Measurements from ENCODE around the gene LIMK2.

Gene LIMK2

DNA sequence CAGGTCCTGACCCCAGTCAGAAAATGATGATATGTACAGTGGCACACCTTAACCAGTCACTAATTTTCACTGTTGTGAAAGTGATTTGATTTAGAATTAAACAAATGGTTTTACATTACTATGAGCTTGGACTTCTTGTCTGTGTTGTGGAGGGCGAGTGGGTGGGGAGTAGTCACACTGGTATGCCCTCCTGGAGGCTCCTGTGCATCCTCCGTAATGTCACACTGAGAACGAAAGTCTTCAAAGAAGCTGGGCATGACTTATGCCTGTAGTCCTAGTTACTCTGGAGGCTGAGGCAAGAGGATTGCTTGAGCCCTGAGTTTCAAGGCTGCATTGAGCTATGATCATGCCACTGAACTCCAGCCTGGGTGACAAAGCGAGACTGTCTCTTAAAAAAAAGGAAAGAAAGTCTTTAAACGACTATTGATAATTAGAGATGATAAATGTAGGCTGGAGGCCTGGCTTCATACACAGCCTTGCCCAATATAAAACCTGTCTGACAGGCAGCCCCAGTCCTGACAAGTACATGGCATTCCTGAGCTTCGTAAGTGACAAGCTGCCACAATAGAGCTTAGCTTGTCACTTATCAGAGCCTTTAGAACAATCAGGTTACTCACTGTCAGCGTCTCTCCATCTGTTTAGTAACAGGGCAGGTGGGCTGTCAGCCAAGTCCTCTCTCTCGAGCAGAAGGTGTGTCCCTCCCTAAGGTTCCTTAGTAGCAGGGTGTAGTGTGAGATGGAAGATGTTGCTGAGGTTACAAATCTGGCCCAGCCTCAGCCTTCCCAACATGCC, 5.0 kb upstream of the LIMK2 start:
- Histone ChIP-seq H3K9me2 (replicated peaks; ENCODE audit: insufficient read depth, low read length) (no peaks in the 10 kb centered on the region), H3K9me3 (replicated peaks; ENCODE audit: insufficient read depth, low read length) (no peaks in the 10 kb centered on the region), H3K27me3 (replicated peaks; ENCODE audit: insufficient read depth, low read length) (no peaks in the 10 kb centered on the region), H3K36me3 (replicated peaks; ENCODE audit: insufficient read depth, low read length) (no peaks in the 10 kb centered on the region), H2AFZ (ENCODE audit: low read length) (no peak overlapping the region), H3K79me2 (ENCODE audit: low read length) (peaks cover under 1% of the 10 kb centered on the region; the same call in 1 of the 2 replicates), H3K4me2 (ENCODE audit: low read depth, low read length) (no peak overlapping the region), H3K27ac (ENCODE audit: low read length) (no peak overlapping the region), H3K4me1 (ENCODE audit: low read length) (peaks cover 19% of the 10 kb centered on the region), H4K20me1 (ENCODE audit: insufficient read depth, low read length) (no peaks in the 10 kb centered on the region), H3F3A (ENCODE audit: insufficient read depth, low read length) (peaks cover 3% of the 10 kb centered on the region), H3K4me3 (ENCODE audit: low read length) (no peak overlapping the region), H3K9ac (ENCODE audit: low read length) (no peak overlapping the region)
- no peak for DNase-seq
- TF ChIP-seq EZH2 (optimal IDR thresholded peaks at IDR 0.05; ENCODE audit: low read depth, low read length) (no peak), EZH2phosphoT487 (IDR thresholded peaks at IDR 0.05; ENCODE audit: low read length) (no peak)
- TF ChIP-seq, protein P1, sequence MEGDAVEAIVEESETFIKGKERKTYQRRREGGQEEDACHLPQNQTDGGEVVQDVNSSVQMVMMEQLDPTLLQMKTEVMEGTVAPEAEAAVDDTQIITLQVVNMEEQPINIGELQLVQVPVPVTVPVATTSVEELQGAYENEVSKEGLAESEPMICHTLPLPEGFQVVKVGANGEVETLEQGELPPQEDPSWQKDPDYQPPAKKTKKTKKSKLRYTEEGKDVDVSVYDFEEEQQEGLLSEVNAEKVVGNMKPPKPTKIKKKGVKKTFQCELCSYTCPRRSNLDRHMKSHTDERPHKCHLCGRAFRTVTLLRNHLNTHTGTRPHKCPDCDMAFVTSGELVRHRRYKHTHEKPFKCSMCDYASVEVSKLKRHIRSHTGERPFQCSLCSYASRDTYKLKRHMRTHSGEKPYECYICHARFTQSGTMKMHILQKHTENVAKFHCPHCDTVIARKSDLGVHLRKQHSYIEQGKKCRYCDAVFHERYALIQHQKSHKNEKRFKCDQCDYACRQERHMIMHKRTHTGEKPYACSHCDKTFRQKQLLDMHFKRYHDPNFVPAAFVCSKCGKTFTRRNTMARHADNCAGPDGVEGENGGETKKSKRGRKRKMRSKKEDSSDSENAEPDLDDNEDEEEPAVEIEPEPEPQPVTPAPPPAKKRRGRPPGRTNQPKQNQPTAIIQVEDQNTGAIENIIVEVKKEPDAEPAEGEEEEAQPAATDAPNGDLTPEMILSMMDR (IDR thresholded peaks at IDR 0.05; ENCODE audit: low read length), result no peak

- peaks cover 23% of the 10 kb centered on the region for H3K4me1 ChIP-seq (ENCODE audit: low read length)
- TF ChIP-seq, protein P1 (IDR thresholded peaks at IDR 0.05; ENCODE audit: low read length), result no peak
- TF ChIP-seq EZH2phosphoT487 (IDR thresholded peaks at IDR 0.05; ENCODE audit: low read length), result no peak
- TF ChIP-seq EZH2 (optimal IDR thresholded peaks at IDR 0.05; ENCODE audit: low read depth, low read length), result no peak
- no peaks in the 10 kb centered on the region for H3K9me2 ChIP-seq (replicated peaks; ENCODE audit: insufficient read depth, low read length)
- H4K20me1 ChIP-seq (ENCODE audit: insufficient read depth, low read length), result no peaks in the 10 kb centered on the region
- peak overlapping the region; percentile 40; the same call in 1 of the 2 replicates for H3K27ac ChIP-seq (ENCODE audit: low read length)
- H2AFZ ChIP-seq (ENCODE audit: low read length), result peak overlapping the region; percentile 68
- no peak overlapping the region for H3K9ac ChIP-seq (ENCODE audit: low read length)
- H3K4me2 ChIP-seq (ENCODE audit: low read depth, low read length), result peak overlapping the region; percentile 67; the same call in 1 of the 2 replicates
- H3K9me3 ChIP-seq (replicated peaks; ENCODE audit: insufficient read depth, low read length), result no peaks in the 10 kb centered on the region
- no peaks in the 10 kb centered on the region for H3K27me3 ChIP-seq (replicated peaks; ENCODE audit: insufficient read depth, low read length)
- H3K4me3 ChIP-seq (ENCODE audit: low read length), result no peak overlapping the region
- H3F3A ChIP-seq (ENCODE audit: insufficient read depth, low read length), result peaks cover 3% of the 10 kb centered on the region
- peak; percentile 41 for DNase-seq
- H3K79me2 ChIP-seq (ENCODE audit: low read length), result peaks cover 37% of the 10 kb centered on the region
- H3K36me3 ChIP-seq (replicated peaks; ENCODE audit: insufficient read depth, low read length), result no peaks in the 10 kb centered on the region
Observed at GRCh38 chr22:31210556-31211421, 1.3 kb upstream of the LIMK2 start.

DNA sequence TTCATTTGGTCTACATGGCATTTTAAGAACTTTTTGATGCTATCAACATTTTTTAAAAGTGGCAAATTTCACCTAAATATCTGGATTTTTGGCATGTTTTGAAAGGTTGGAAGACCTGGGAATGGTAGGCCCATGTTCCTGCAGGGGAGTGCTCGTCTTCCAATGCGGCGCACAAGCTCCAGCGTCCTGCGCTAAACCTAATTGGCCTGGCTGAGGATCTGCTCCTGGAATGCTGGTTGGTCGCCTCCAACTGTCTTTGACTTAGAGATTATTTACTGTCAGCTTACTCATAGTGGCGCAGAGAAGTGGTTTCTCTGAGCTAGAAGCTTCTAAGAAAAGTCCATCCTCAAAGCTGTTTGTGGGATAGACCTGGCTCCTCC, 626 bp upstream of the LIMK2 start:
- no peak for DNase-seq
- Histone ChIP-seq H3K79me2 (ENCODE audit: low read length) (peaks cover 44% of the 10 kb centered on the region), H3K9ac (ENCODE audit: low read length) (peak overlapping the region; percentile 3; the same call in 1 of the 2 replicates), H3K9me2 (replicated peaks; ENCODE audit: insufficient read depth, low read length) (no peaks in the 10 kb centered on the region), H3K4me3 (ENCODE audit: low read length) (peak overlapping the region; percentile 98; the same call in 1 of the 2 replicates), H3K4me2 (ENCODE audit: low read depth, low read length) (peak overlapping the region; percentile 67), H3K36me3 (replicated peaks; ENCODE audit: insufficient read depth, low read length) (no peaks in the 10 kb centered on the region), H3K27ac (ENCODE audit: low read length) (peak overlapping the region; percentile 40; the same call in 1 of the 2 replicates), H3K9me3 (replicated peaks; ENCODE audit: insufficient read depth, low read length) (no peaks in the 10 kb centered on the region), H3K4me1 (ENCODE audit: low read length) (peaks cover 23% of the 10 kb centered on the region), H2AFZ (ENCODE audit: low read length) (peak overlapping the region; percentile 68), H4K20me1 (ENCODE audit: insufficient read depth, low read length) (no peaks in the 10 kb centered on the region), H3F3A (ENCODE audit: insufficient read depth, low read length) (peaks cover 3% of the 10 kb centered on the region), H3K27me3 (replicated peaks; ENCODE audit: insufficient read depth, low read length) (no peaks in the 10 kb centered on the region)
- TF ChIP-seq EZH2 (optimal IDR thresholded peaks at IDR 0.05; ENCODE audit: low read depth, low read length) (no peak), EZH2phosphoT487 (IDR thresholded peaks at IDR 0.05; ENCODE audit: low read length) (no peak)
- TF ChIP-seq, protein P1 (IDR thresholded peaks at IDR 0.05; ENCODE audit: low read length), result no peak
